ENCODE results near the gene FAM120AOS. TPM values are rescaled to one million over a fixed set of nuclear protein-coding genes. Genes with fewer than 3 reads are reported as not detected.
A peak's percentile ranks its signal among the peaks of the same experiment; 100 is the strongest.

Gene FAM120AOS
- total RNA-seq, 1 experiment from 2014 or later = 31.2 TPM

GRCh38 chr9:93450945-93451815 lies 2.2 kb downstream of the FAM120AOS start, which contains the start of gene FAM120A (continued):
- TF ChIP-seq ZNF274 (IDR thresholded peaks at IDR 0.05; ENCODE audit: low read depth, low read length) (no peak), REST (IDR thresholded peaks at IDR 0.05; ENCODE audit: low read depth) (no peak), YY1 (IDR thresholded peaks at IDR 0.05; ENCODE audit: extremely low read depth, insufficient replicate concordance, low read depth, low read length) (peak; percentile 78), SP1 (IDR thresholded peaks at IDR 0.05; ENCODE audit: low read depth) (no peak), FOSL1 (IDR thresholded peaks at IDR 0.05; ENCODE audit: low read depth) (no peak), CTCF (IDR thresholded peaks at IDR 0.05 in 2 of 3, conservative IDR thresholded peaks at IDR 0.05 in 1 of 3; ENCODE audit: borderline replicate concordance in 1 of 3, insufficient read depth in 1 of 3, low read depth in 2 of 3, low read length in 2 of 3) (no peak), TCF7L2 (IDR thresholded peaks at IDR 0.05; ENCODE audit: borderline replicate concordance, extremely low read depth, insufficient read depth, insufficient read length) (no peak), EZH2 (IDR thresholded peaks at IDR 0.05) (no peak), JUND (IDR thresholded peaks at IDR 0.05) (no peak), CBX3 (IDR thresholded peaks at IDR 0.05; ENCODE audit: low read depth) (no peak), POLR2A (IDR thresholded peaks at IDR 0.05; ENCODE audit: borderline replicate concordance, extremely low read depth, insufficient read depth, insufficient read length) (peak; percentile 69)

Data from HCT116 (cell line).